ENCODE results near the gene ASH1L.
"Not testable (repeated sequence)": the region's sequence is repeated elsewhere in the genome, so short reads cannot be mapped to it uniquely, and the experiment has no call there.

Gene ASH1L

GRCh38 chr1:155411840-155412239 is 150.8 kb downstream of the ASH1L start:
- not testable (repeated sequence) for H3K36me3 ChIP-seq (ENCODE audit: control insufficient read depth, insufficient read depth, low read length); H3K27me3 ChIP-seq (ENCODE audit: control insufficient read depth, insufficient read depth, low read length); H3K4me1 ChIP-seq (ENCODE audit: control insufficient read depth, insufficient read depth, low read length); H3K9ac ChIP-seq (ENCODE audit: low read depth, low read length); H3K9me3 ChIP-seq (ENCODE audit: control insufficient read depth, insufficient read depth, low read length); H3K4me3 ChIP-seq (ENCODE audit: low read depth, low read length)

- Histone ChIP-seq H3K27me3 (ENCODE audit: control insufficient read depth, insufficient read depth, low read length) (no peaks in the 10 kb centered on the region), H3K9ac (ENCODE audit: low read depth, low read length) (no peak overlapping the region), H3K4me3 (ENCODE audit: low read depth, low read length) (no peak overlapping the region), H3K9me3 (ENCODE audit: control insufficient read depth, insufficient read depth, low read length) (no peaks in the 10 kb centered on the region), H3K4me1 (ENCODE audit: control insufficient read depth, insufficient read depth, low read length) (no peaks in the 10 kb centered on the region), H3K36me3 (ENCODE audit: control insufficient read depth, insufficient read depth, low read length) (no peaks in the 10 kb centered on the region)
Measured at GRCh38 chr1:155410931-155411330, 151.7 kb downstream of the ASH1L start.

GRCh38 chr1:155396874-155397476 is 165.6 kb downstream of the ASH1L start:
- no peaks in the 10 kb centered on the region for H3K4me1 ChIP-seq (ENCODE audit: control insufficient read depth, insufficient read depth, low read length)
- H3K36me3 ChIP-seq (ENCODE audit: control insufficient read depth, insufficient read depth, low read length): peaks cover 3% of the 10 kb centered on the region
- H3K4me3 ChIP-seq (ENCODE audit: low read depth, low read length): no peak overlapping the region
- H3K9ac ChIP-seq (ENCODE audit: low read depth, low read length): no peak overlapping the region
- H3K9me3 ChIP-seq (ENCODE audit: control insufficient read depth, insufficient read depth, low read length): no peaks in the 10 kb centered on the region
- H3K27me3 ChIP-seq (ENCODE audit: control insufficient read depth, insufficient read depth, low read length): no peaks in the 10 kb centered on the region

- H3K4me3 ChIP-seq (ENCODE audit: low read depth, low read length): no peak overlapping the region
- H3K9ac ChIP-seq (ENCODE audit: low read depth, low read length): no peak overlapping the region
- no peaks in the 10 kb centered on the region for H3K4me1 ChIP-seq (ENCODE audit: control insufficient read depth, insufficient read depth, low read length)
- no peaks in the 10 kb centered on the region for H3K27me3 ChIP-seq (ENCODE audit: control insufficient read depth, insufficient read depth, low read length)
- H3K36me3 ChIP-seq (ENCODE audit: control insufficient read depth, insufficient read depth, low read length): peaks cover 6% of the 10 kb centered on the region
- no peaks in the 10 kb centered on the region for H3K9me3 ChIP-seq (ENCODE audit: control insufficient read depth, insufficient read depth, low read length)
Measured at GRCh38 chr1:155392898-155393411, 169.6 kb downstream of the ASH1L start.

- H3K9me3 ChIP-seq (ENCODE audit: control insufficient read depth, insufficient read depth, low read length): no peaks in the 10 kb centered on the region
- no peak overlapping the region for H3K9ac ChIP-seq (ENCODE audit: low read depth, low read length)
- no peak overlapping the region for H3K4me3 ChIP-seq (ENCODE audit: low read depth, low read length)
- H3K4me1 ChIP-seq (ENCODE audit: control insufficient read depth, insufficient read depth, low read length): no peaks in the 10 kb centered on the region
- no peaks in the 10 kb centered on the region for H3K27me3 ChIP-seq (ENCODE audit: control insufficient read depth, insufficient read depth, low read length)
- peaks cover 6% of the 10 kb centered on the region for H3K36me3 ChIP-seq (ENCODE audit: control insufficient read depth, insufficient read depth, low read length)
Measured at GRCh38 chr1:155389826-155390225, 172.8 kb downstream of the ASH1L start.

GRCh38 chr1:155385836-155386235 is 176.8 kb downstream of the ASH1L start:
- not testable (repeated sequence) for H3K4me3 ChIP-seq (ENCODE audit: low read depth, low read length); H3K4me1 ChIP-seq (ENCODE audit: control insufficient read depth, insufficient read depth, low read length); H3K27me3 ChIP-seq (ENCODE audit: control insufficient read depth, insufficient read depth, low read length); H3K36me3 ChIP-seq (ENCODE audit: control insufficient read depth, insufficient read depth, low read length); H3K9me3 ChIP-seq (ENCODE audit: control insufficient read depth, insufficient read depth, low read length); H3K9ac ChIP-seq (ENCODE audit: low read depth, low read length)

- Histone ChIP-seq H3K9me3 (ENCODE audit: control insufficient read depth, insufficient read depth, low read length) (no peaks in the 10 kb centered on the region), H3K4me3 (ENCODE audit: low read depth, low read length) (no peak overlapping the region), H3K4me1 (ENCODE audit: control insufficient read depth, insufficient read depth, low read length) (no peaks in the 10 kb centered on the region), H3K9ac (ENCODE audit: low read depth, low read length) (no peak overlapping the region), H3K27me3 (ENCODE audit: control insufficient read depth, insufficient read depth, low read length) (no peaks in the 10 kb centered on the region), H3K36me3 (ENCODE audit: control insufficient read depth, insufficient read depth, low read length) (no peaks in the 10 kb centered on the region)
Measured at GRCh38 chr1:155383406-155383805, 179.2 kb downstream of the ASH1L start.

GRCh38 chr1:155379631-155380090 is 182.9 kb downstream of the ASH1L start:
- no peaks in the 10 kb centered on the region for H3K27me3 ChIP-seq (ENCODE audit: control insufficient read depth, insufficient read depth, low read length)
- no peaks in the 10 kb centered on the region for H3K4me1 ChIP-seq (ENCODE audit: control insufficient read depth, insufficient read depth, low read length)
- no peak overlapping the region for H3K4me3 ChIP-seq (ENCODE audit: low read depth, low read length)
- no peaks in the 10 kb centered on the region for H3K9me3 ChIP-seq (ENCODE audit: control insufficient read depth, insufficient read depth, low read length)
- peaks cover 5% of the 10 kb centered on the region for H3K36me3 ChIP-seq (ENCODE audit: control insufficient read depth, insufficient read depth, low read length)
- no peak overlapping the region for H3K9ac ChIP-seq (ENCODE audit: low read depth, low read length)

- Histone ChIP-seq H3K4me1 (ENCODE audit: control insufficient read depth, insufficient read depth, low read length) (no peaks in the 10 kb centered on the region), H3K27me3 (ENCODE audit: control insufficient read depth, insufficient read depth, low read length) (no peaks in the 10 kb centered on the region), H3K9ac (ENCODE audit: low read depth, low read length) (no peak overlapping the region), H3K36me3 (ENCODE audit: control insufficient read depth, insufficient read depth, low read length) (peaks cover 5% of the 10 kb centered on the region), H3K4me3 (ENCODE audit: low read depth, low read length) (no peak overlapping the region), H3K9me3 (ENCODE audit: control insufficient read depth, insufficient read depth, low read length) (no peaks in the 10 kb centered on the region)
Measured at GRCh38 chr1:155379180-155379579, 183.4 kb downstream of the ASH1L start.

- Histone ChIP-seq H3K27me3 (ENCODE audit: control insufficient read depth, insufficient read depth, low read length) (no peaks in the 10 kb centered on the region), H3K36me3 (ENCODE audit: control insufficient read depth, insufficient read depth, low read length) (peaks cover 13% of the 10 kb centered on the region), H3K4me3 (ENCODE audit: low read depth, low read length) (no peak overlapping the region), H3K9me3 (ENCODE audit: control insufficient read depth, insufficient read depth, low read length) (no peaks in the 10 kb centered on the region), H3K4me1 (ENCODE audit: control insufficient read depth, insufficient read depth, low read length) (no peaks in the 10 kb centered on the region), H3K9ac (ENCODE audit: low read depth, low read length) (no peak overlapping the region)
Measured at GRCh38 chr1:155360051-155360450, 202.6 kb downstream of the ASH1L start.

GRCh38 chr1:155352631-155353030 is 210.0 kb downstream of the ASH1L start:
- Histone ChIP-seq H3K27me3 (ENCODE audit: control insufficient read depth, insufficient read depth, low read length) (no peaks in the 10 kb centered on the region), H3K9me3 (ENCODE audit: control insufficient read depth, insufficient read depth, low read length) (no peaks in the 10 kb centered on the region), H3K4me3 (ENCODE audit: low read depth, low read length) (no peak overlapping the region), H3K4me1 (ENCODE audit: control insufficient read depth, insufficient read depth, low read length) (no peaks in the 10 kb centered on the region), H3K36me3 (ENCODE audit: control insufficient read depth, insufficient read depth, low read length) (peaks cover 20% of the 10 kb centered on the region), H3K9ac (ENCODE audit: low read depth, low read length) (no peak overlapping the region)

GRCh38 chr1:155342842-155343241 is 219.8 kb downstream of the ASH1L start:
- no peaks in the 10 kb centered on the region for H3K9me3 ChIP-seq (ENCODE audit: control insufficient read depth, insufficient read depth, low read length)
- H3K36me3 ChIP-seq (ENCODE audit: control insufficient read depth, insufficient read depth, low read length): peaks cover 20% of the 10 kb centered on the region

More at GRCh38 chr1:155342842-155343241, 219.8 kb downstream of the ASH1L start:
- Histone ChIP-seq H3K9ac (ENCODE audit: low read depth, low read length) (no peak overlapping the region), H3K27me3 (ENCODE audit: control insufficient read depth, insufficient read depth, low read length) (no peaks in the 10 kb centered on the region), H3K4me3 (ENCODE audit: low read depth, low read length) (no peak overlapping the region), H3K4me1 (ENCODE audit: control insufficient read depth, insufficient read depth, low read length) (no peaks in the 10 kb centered on the region)

Measured in iPS-15b (cell line).